ENCODE data around the gene STKLD1.
"Not testable (repeated sequence)": the region's sequence is repeated elsewhere in the genome, so short reads cannot be mapped to it uniquely, and the experiment has no call there.

The STKLD1 gene

DNA sequence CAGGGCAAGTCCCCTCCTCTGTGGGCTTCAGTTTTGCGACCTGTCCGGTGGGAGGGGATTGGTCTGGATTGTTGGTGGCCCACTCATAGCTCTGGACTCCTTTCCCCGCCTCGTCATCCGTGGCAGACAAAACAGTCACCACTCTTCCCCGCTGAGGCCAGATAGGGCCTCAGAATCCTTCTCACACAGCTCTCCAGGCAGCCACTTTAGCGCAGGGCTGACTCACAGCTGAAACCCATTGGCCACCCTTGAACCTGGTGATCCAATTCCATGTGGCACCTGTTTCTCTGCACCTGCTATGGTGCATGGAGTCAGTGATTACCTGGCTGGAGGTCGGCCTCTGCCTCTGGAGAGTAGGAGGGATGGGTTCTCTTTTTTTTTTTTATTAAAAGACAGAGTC is 67.8 kb downstream of the STKLD1 start:
- Histone ChIP-seq H4K20me1 (ENCODE audit: control insufficient read depth, insufficient read depth, low read depth, low read length) (no peaks in the 10 kb centered on the region), H3K4me3 (ENCODE audit: low read length) (no peak overlapping the region), H3F3A (ENCODE audit: control insufficient read depth, insufficient read depth) (no peaks in the 10 kb centered on the region), H3K36me3 (ENCODE audit: control insufficient read depth, low read length) (no peaks in the 10 kb centered on the region), H3K9me2 (replicated peaks; ENCODE audit: control insufficient read depth, low read length) (no peaks in the 10 kb centered on the region), H3K27me3 (ENCODE audit: control insufficient read depth, low read length) (peaks cover 5% of the 10 kb centered on the region; the same call in 1 of the 2 replicates), H3K4me2 (ENCODE audit: low read length) (no peak overlapping the region), H3K9me3 (ENCODE audit: control insufficient read depth, insufficient read depth, low read length) (no peaks in the 10 kb centered on the region), H3K27ac (ENCODE audit: low read depth, low read length) (no peak overlapping the region), H3K79me2 (ENCODE audit: control insufficient read depth, low read length) (no peaks in the 10 kb centered on the region), H3K4me1 (ENCODE audit: control insufficient read depth, low read length) (peaks cover 15% of the 10 kb centered on the region)
- TF ChIP-seq EZH2phosphoT487 (IDR thresholded peaks at IDR 0.05; ENCODE audit: borderline replicate concordance, low read length): no peak

DNA sequence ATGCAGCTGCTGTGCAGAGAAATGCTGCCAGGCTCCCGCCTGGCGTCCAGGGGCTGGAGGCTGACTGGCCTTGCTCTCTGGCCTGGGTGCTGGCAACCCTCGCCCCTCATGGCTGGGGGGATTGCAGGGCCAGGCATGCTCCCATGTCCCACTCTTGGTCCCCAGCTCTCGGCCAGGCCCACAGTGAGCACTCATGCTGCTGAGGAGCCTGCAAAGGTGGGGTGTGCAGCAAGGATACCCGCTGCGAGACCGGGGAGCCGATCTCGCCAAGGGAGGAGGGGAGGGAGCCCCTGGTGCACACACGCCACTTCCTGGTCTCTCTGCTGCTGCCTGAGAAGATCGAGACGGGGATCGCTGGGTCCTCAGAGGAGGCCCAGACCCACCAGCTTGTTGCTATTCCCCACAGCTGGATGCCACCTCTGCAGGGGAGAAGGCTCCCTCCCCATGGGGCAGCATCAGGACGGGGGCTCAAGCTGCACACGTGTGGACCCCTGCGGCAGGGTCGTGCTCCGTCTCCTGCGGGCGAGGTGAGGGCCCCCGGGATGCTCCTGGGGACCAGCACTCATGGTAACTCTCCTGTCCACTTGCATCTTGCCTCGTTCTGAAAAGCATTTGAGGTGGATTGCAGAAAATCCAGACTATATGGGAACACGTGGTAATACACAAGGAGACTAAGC is 69.3 kb downstream of the STKLD1 start:
- Histone ChIP-seq H3K9me2 (replicated peaks; ENCODE audit: control insufficient read depth, low read length) (no peaks in the 10 kb centered on the region), H3K4me3 (ENCODE audit: low read length) (no peak overlapping the region), H3F3A (ENCODE audit: control insufficient read depth, insufficient read depth) (no peaks in the 10 kb centered on the region), H4K20me1 (ENCODE audit: control insufficient read depth, insufficient read depth, low read depth, low read length) (no peaks in the 10 kb centered on the region), H3K36me3 (ENCODE audit: control insufficient read depth, low read length) (no peaks in the 10 kb centered on the region), H3K27ac (ENCODE audit: low read depth, low read length) (no peak overlapping the region), H3K4me1 (ENCODE audit: control insufficient read depth, low read length) (peaks cover 15% of the 10 kb centered on the region), H3K4me2 (ENCODE audit: low read length) (no peak overlapping the region), H3K79me2 (ENCODE audit: control insufficient read depth, low read length) (no peaks in the 10 kb centered on the region), H3K9me3 (ENCODE audit: control insufficient read depth, insufficient read depth, low read length) (no peaks in the 10 kb centered on the region), H3K27me3 (ENCODE audit: control insufficient read depth, low read length) (0 out of 2 replicates have a peak, but pooled peaks cover 5% of the 10 kb centered on the region)
- TF ChIP-seq, protein P1, sequence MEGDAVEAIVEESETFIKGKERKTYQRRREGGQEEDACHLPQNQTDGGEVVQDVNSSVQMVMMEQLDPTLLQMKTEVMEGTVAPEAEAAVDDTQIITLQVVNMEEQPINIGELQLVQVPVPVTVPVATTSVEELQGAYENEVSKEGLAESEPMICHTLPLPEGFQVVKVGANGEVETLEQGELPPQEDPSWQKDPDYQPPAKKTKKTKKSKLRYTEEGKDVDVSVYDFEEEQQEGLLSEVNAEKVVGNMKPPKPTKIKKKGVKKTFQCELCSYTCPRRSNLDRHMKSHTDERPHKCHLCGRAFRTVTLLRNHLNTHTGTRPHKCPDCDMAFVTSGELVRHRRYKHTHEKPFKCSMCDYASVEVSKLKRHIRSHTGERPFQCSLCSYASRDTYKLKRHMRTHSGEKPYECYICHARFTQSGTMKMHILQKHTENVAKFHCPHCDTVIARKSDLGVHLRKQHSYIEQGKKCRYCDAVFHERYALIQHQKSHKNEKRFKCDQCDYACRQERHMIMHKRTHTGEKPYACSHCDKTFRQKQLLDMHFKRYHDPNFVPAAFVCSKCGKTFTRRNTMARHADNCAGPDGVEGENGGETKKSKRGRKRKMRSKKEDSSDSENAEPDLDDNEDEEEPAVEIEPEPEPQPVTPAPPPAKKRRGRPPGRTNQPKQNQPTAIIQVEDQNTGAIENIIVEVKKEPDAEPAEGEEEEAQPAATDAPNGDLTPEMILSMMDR (IDR thresholded peaks at IDR 0.05; ENCODE audit: low read depth, low read length, poor library complexity, severe bottlenecking): no peak
- TF ChIP-seq EZH2phosphoT487 (IDR thresholded peaks at IDR 0.05; ENCODE audit: borderline replicate concordance, low read length): no peak

DNA sequence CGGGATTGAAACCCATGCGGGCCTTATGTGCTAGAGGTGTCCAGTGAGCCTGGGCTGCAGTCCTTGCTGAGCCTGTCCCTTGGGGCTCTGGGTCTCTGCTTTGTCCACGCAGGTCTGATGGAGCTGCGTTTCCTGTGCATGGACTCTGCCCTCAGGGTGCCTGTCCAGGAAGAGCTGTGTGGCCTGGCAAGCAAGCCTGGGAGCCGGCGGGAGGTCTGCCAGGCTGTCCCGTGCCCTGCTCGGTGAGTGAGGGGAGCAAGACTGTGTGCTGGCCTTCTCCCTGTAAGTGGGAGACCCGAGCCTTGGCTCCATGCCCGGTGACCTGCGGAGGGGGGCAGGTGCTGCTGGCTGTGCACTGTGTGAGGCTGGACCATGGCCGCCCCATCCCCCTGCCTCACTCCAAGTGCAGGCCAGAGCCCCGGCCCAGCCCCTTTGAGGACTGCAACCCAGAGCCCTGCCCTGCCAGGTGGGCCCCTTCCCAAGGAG is 72.4 kb downstream of the STKLD1 start:
- Histone ChIP-seq H3K27ac (ENCODE audit: low read depth, low read length) (no peak overlapping the region), H3F3A (ENCODE audit: control insufficient read depth, insufficient read depth) (no peaks in the 10 kb centered on the region), H3K9me3 (ENCODE audit: control insufficient read depth, insufficient read depth, low read length) (no peaks in the 10 kb centered on the region), H3K27me3 (ENCODE audit: control insufficient read depth, low read length) (peaks cover 17% of the 10 kb centered on the region), H3K4me3 (ENCODE audit: low read length) (no peak overlapping the region), H3K36me3 (ENCODE audit: control insufficient read depth, low read length) (no peaks in the 10 kb centered on the region), H3K9me2 (replicated peaks; ENCODE audit: control insufficient read depth, low read length) (no peaks in the 10 kb centered on the region), H3K4me2 (ENCODE audit: low read length) (no peak overlapping the region), H3K79me2 (ENCODE audit: control insufficient read depth, low read length) (no peaks in the 10 kb centered on the region), H3K4me1 (ENCODE audit: control insufficient read depth, low read length) (no peaks in the 10 kb centered on the region), H4K20me1 (ENCODE audit: control insufficient read depth, insufficient read depth, low read depth, low read length) (no peaks in the 10 kb centered on the region)
- TF ChIP-seq, protein P1 (IDR thresholded peaks at IDR 0.05; ENCODE audit: low read depth, low read length, poor library complexity, severe bottlenecking): no peak
- TF ChIP-seq EZH2phosphoT487 (IDR thresholded peaks at IDR 0.05; ENCODE audit: borderline replicate concordance, low read length): no peak

DNA sequence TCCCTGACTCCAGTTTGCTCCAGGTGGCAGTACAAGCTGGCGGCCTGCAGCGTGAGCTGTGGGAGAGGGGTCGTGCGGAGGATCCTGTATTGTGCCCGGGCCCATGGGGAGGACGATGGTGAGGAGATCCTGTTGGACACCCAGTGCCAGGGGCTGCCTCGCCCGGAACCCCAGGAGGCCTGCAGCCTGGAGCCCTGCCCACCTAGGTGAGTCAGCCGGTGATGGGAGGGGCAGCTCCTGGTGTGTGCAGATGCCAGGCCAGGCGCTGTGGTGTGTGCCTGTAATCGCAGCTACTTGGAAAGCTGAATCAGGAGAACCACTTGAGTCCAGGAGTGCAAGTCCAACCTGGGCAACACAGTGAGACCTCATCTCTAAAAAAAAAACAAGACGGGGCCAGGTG is 73.6 kb downstream of the STKLD1 start:
- Histone ChIP-seq H3K4me3 (ENCODE audit: low read length) (no peak overlapping the region), H3K9me3 (ENCODE audit: control insufficient read depth, insufficient read depth, low read length) (no peaks in the 10 kb centered on the region), H3K79me2 (ENCODE audit: control insufficient read depth, low read length) (no peaks in the 10 kb centered on the region), H3K27ac (ENCODE audit: low read depth, low read length) (no peak overlapping the region), H3K4me2 (ENCODE audit: low read length) (no peak overlapping the region), H3K27me3 (ENCODE audit: control insufficient read depth, low read length) (peaks cover 17% of the 10 kb centered on the region), H3K4me1 (ENCODE audit: control insufficient read depth, low read length) (no peaks in the 10 kb centered on the region), H3K36me3 (ENCODE audit: control insufficient read depth, low read length) (no peaks in the 10 kb centered on the region), H3K9me2 (replicated peaks; ENCODE audit: control insufficient read depth, low read length) (no peaks in the 10 kb centered on the region), H4K20me1 (ENCODE audit: control insufficient read depth, insufficient read depth, low read depth, low read length) (no peaks in the 10 kb centered on the region), H3F3A (ENCODE audit: control insufficient read depth, insufficient read depth) (no peaks in the 10 kb centered on the region)
- TF ChIP-seq, protein P1 (IDR thresholded peaks at IDR 0.05; ENCODE audit: low read depth, low read length, poor library complexity, severe bottlenecking): no peak
- no peak for TF ChIP-seq EZH2phosphoT487 (IDR thresholded peaks at IDR 0.05; ENCODE audit: borderline replicate concordance, low read length)

DNA sequence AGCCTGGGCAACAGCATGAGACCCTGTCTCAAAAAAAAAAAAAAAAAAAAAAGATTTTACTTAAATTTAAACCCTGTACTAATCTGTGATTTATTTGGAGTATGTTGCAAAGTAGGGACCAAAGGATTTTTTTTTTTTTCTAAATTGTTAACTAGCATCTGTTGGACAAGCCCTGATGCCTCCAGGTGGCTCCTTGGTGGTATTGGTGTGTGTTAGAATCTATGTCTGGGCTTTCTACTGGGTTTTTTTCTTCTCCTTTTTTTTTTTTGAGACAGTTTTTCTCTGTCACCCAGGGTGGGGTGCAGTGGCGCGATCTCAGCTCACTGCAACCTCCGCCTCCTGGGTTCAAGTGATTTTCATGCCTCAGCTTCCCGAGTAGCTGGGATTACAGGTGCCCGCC is 75.7 kb downstream of the STKLD1 start:
- not testable (repeated sequence) for H3K9me2 ChIP-seq (replicated peaks; ENCODE audit: control insufficient read depth, low read length); H4K20me1 ChIP-seq (ENCODE audit: control insufficient read depth, insufficient read depth, low read depth, low read length); H3K4me1 ChIP-seq (ENCODE audit: control insufficient read depth, low read length)

More for the DNA sequence above, 75.7 kb downstream of the STKLD1 start:
- not testable (repeated sequence) for H3K79me2 ChIP-seq (ENCODE audit: control insufficient read depth, low read length); H3K36me3 ChIP-seq (ENCODE audit: control insufficient read depth, low read length); H3K4me3 ChIP-seq (ENCODE audit: low read length); H3F3A ChIP-seq (ENCODE audit: control insufficient read depth, insufficient read depth); H3K27ac ChIP-seq (ENCODE audit: low read depth, low read length); H3K4me2 ChIP-seq (ENCODE audit: low read length); H3K9me3 ChIP-seq (ENCODE audit: control insufficient read depth, insufficient read depth, low read length)
- H3K27me3 ChIP-seq (ENCODE audit: control insufficient read depth, low read length): peaks cover 12% of the 10 kb centered on the region
